Loucy (cell line): ENCODE data around the gene GJB1.
A peak's percentile ranks its signal among the peaks of the same experiment; 100 is the strongest.

Experiments used
- H2AFZ ChIP-seq: fragments of 200-600 bp; sonication (generic); 2 replicates; pipeline ENCODE4 v1.6.0; 2016; ENCODE audit warnings: antibody characterized with exemption, mild to moderate bottlenecking, low read length, moderate library complexity
- H3F3A ChIP-seq: fragments of 200-600 bp; 2 replicates; pipeline ENCODE4 v1.6.0; 2016; ENCODE audit warnings: antibody characterized with exemption, low read depth, mild to moderate bottlenecking
- H3K27me3 ChIP-seq: fragments of 200-600 bp; sonication (generic); 2 replicates; pipeline ENCODE4 v1.6.1; 2014; ENCODE audit warnings: low read length, mild to moderate bottlenecking; ENCODE audit not compliant: insufficient read depth, poor library complexity, severe bottlenecking
- H3K36me3 ChIP-seq: fragments of 200-600 bp; sonication (generic); 2 replicates; pipeline ENCODE4 v1.6.1; 2016; ENCODE audit warnings: low read length; ENCODE audit not compliant: insufficient read depth
- H3K4me1 ChIP-seq: fragments of 200-600 bp; sonication (generic); 2 replicates; pipeline ENCODE4 v1.5.1; 2014; ENCODE audit warnings: low read length, mild to moderate bottlenecking; ENCODE audit not compliant: insufficient read depth, poor library complexity, severe bottlenecking
- H3K4me2 ChIP-seq: fragments of 200-600 bp; sonication (generic); 2 replicates; pipeline ENCODE4 v1.6.0; 2014; ENCODE audit warnings: antibody characterized with exemption, low read length, low read depth, mild to moderate bottlenecking; ENCODE audit not compliant: poor library complexity, severe bottlenecking
- H3K4me3 ChIP-seq: fragments of 200-600 bp; sonication (generic); 2 replicates; pipeline ENCODE4 v1.5.1; 2014; ENCODE audit warnings: low read length, mild to moderate bottlenecking, mixed read lengths; ENCODE audit not compliant: poor library complexity, severe bottlenecking
- H3K79me2 ChIP-seq: fragments of 200-600 bp; sonication (generic); 2 replicates; pipeline ENCODE4 v1.6.1; 2014; ENCODE audit warnings: low read length; ENCODE audit not compliant: insufficient read depth
- H3K9ac ChIP-seq: fragments of 200-600 bp; sonication (generic); 2 replicates; pipeline ENCODE4 v1.6.0; 2014; ENCODE audit warnings: mild to moderate bottlenecking, low read depth, low read length, moderate library complexity; ENCODE audit not compliant: poor library complexity, severe bottlenecking
- H3K9me2 ChIP-seq: fragments of 200-600 bp; sonication (generic); replicated peaks from 2 replicates; pipeline ENCODE4 v1.6.1; 2016; ENCODE audit warnings: low read depth, low read length, mixed read lengths
- H3K9me3 ChIP-seq: fragments of 200-600 bp; sonication (generic); 2 replicates; pipeline ENCODE4 v1.6.1; 2014; ENCODE audit warnings: mild to moderate bottlenecking, antibody characterized with exemption, low read length, low read depth; ENCODE audit not compliant: insufficient read depth
- H4K20me1 ChIP-seq: fragments of 200-600 bp; sonication (generic); 2 replicates; pipeline ENCODE4 v1.6.0; 2014; ENCODE audit warnings: antibody characterized with exemption, low read length, mild to moderate bottlenecking; ENCODE audit not compliant: insufficient read depth, poor library complexity, severe bottlenecking
- CTCF ChIP-seq: fragments of 200-600 bp; sonication (generic); conservative IDR thresholded peaks from 2 replicates; pipeline ENCODE4 v1.5.1; 2014; ENCODE audit warnings: mild to moderate bottlenecking, antibody characterized with exemption, low read length
- EZH2phosphoT487 ChIP-seq: fragments of 200-600 bp; IDR thresholded peaks from 2 replicates; pipeline ENCODE4 v1.6.1; 2018; ENCODE audit warnings: antibody characterized with exemption, mild to moderate bottlenecking, moderate library complexity, borderline replicate concordance

GJB1 gene

GRCh38 chrX:71244359-71245128 is 21.5 kb downstream of the GJB1 start:
- Histone ChIP-seq H3K4me3 (no peak overlapping the region), H3K4me2 (no peak overlapping the region), H3K9me2 (no peaks in the 10 kb centered on the region), H3K36me3 (peaks cover 88% of the 10 kb centered on the region; the same call in 1 of the 2 replicates), H3K27me3 (no peaks in the 10 kb centered on the region), H2AFZ (no peak overlapping the region), H4K20me1 (no peaks in the 10 kb centered on the region), H3K9ac (no peak overlapping the region), H3F3A (no peaks in the 10 kb centered on the region), H3K79me2 (no peaks in the 10 kb centered on the region), H3K4me1 (no peaks in the 10 kb centered on the region), H3K9me3 (no peaks in the 10 kb centered on the region)
- TF ChIP-seq EZH2phosphoT487: no peak
- TF ChIP-seq CTCF: no peak

GRCh38 chrX:71245159-71245558 is 22.1 kb downstream of the GJB1 start:
- TF ChIP-seq CTCF: no peak
- H3K9me2 ChIP-seq: no peaks in the 10 kb centered on the region
- no peak overlapping the region for H3K4me2 ChIP-seq
- H3F3A ChIP-seq: no peaks in the 10 kb centered on the region
- H3K4me1 ChIP-seq: no peaks in the 10 kb centered on the region
- H2AFZ ChIP-seq: no peak overlapping the region
- H3K36me3 ChIP-seq: peaks cover 91% of the 10 kb centered on the region; the same call in 1 of the 2 replicates
- no peak overlapping the region for H3K9ac ChIP-seq
- H3K9me3 ChIP-seq: no peaks in the 10 kb centered on the region
- peaks cover 2% of the 10 kb centered on the region for H4K20me1 ChIP-seq
- H3K79me2 ChIP-seq: no peaks in the 10 kb centered on the region; the same call in 1 of the 2 replicates
- no peaks in the 10 kb centered on the region for H3K27me3 ChIP-seq
- no peak overlapping the region for H3K4me3 ChIP-seq

- H3K9me2 ChIP-seq: no peaks in the 10 kb centered on the region
- peaks cover 16% of the 10 kb centered on the region for H4K20me1 ChIP-seq
- peak overlapping the region; percentile 98 for H3K4me2 ChIP-seq
- H3K27me3 ChIP-seq: no peaks in the 10 kb centered on the region
- H3K4me1 ChIP-seq: peaks cover 16% of the 10 kb centered on the region
- H3K36me3 ChIP-seq: peaks cover 39% of the 10 kb centered on the region; the same call in 1 of the 2 replicates
- H3K9ac ChIP-seq: no peak overlapping the region
- H3K79me2 ChIP-seq: peaks cover 42% of the 10 kb centered on the region
- no peaks in the 10 kb centered on the region for H3K9me3 ChIP-seq
- no peak overlapping the region for H3K4me3 ChIP-seq
- no peak overlapping the region for H2AFZ ChIP-seq
- no peak for TF ChIP-seq EZH2phosphoT487
- TF ChIP-seq CTCF: no peak
- H3F3A ChIP-seq: no peaks in the 10 kb centered on the region
Observed at GRCh38 chrX:71250841-71251240, 27.8 kb downstream of the GJB1 start.
